PC-9 (cell line): ENCODE data around the gene MPC1. TPM values are rescaled to one million over a fixed set of nuclear protein-coding genes. Genes with fewer than 3 reads are reported as not detected.

Experiments used
- BruUV-seq: library from RNA; stranded (reverse); fragments of 400-500 nt; replicated peaks from 2 replicates; lab custom pipeline; 2021; lab: Mats Ljungman, UMichigan
- CTCF ChIA-PET: fragments of 300-600 bp; sonication (Branson Sonifier 250); formaldehyde crosslinking; loops from one replicate; lab custom pipeline; 2022; ENCODE audit warnings: antibody characterized with exemption; lab: Charles Lee
- POLR2A ChIA-PET: fragments of 300-600 bp; sonication (Branson Sonifier 250); formaldehyde crosslinking; loops from one replicate; lab custom pipeline; 2022; ENCODE audit warnings: antibody characterized with exemption; ENCODE audit not compliant: unreplicated experiment; lab: Charles Lee
- DNase-seq, 2 experiments: peaks; one replicate each; pipeline versions ENCODE4 v3.0.0 to v3.0.0-alpha.2; 2015 to 2022; ENCODE audit warnings: mixed read lengths in 1 of 2
- H2AFZ ChIP-seq: fragments of 200-600 bp; sonication (generic); 2 replicates; pipeline ENCODE4 v1.8.1; 2017; ENCODE audit warnings: antibody characterized with exemption
- H3F3A ChIP-seq: fragments of 200-600 bp; sonication (generic); 2 replicates; pipeline ENCODE4 v1.8.1; 2017; ENCODE audit warnings: antibody characterized with exemption, mild to moderate bottlenecking, low read depth; ENCODE audit not compliant: insufficient read depth
- H3K27ac ChIP-seq: fragments of 200-600 bp; sonication (generic); 2 replicates; pipeline ENCODE4 v1.6.1; 2016; ENCODE audit warnings: mixed run types
- H3K27me3 ChIP-seq: fragments of 200-600 bp; sonication (generic); 2 replicates; pipeline ENCODE4 v1.6.1; 2016; ENCODE audit warnings: low read depth, mixed run types; ENCODE audit not compliant: insufficient read depth
- H3K36me3 ChIP-seq: fragments of 200-600 bp; sonication (generic); 2 replicates; pipeline ENCODE4 v1.6.1; 2016; ENCODE audit warnings: low read depth, mixed run types
- H3K4me1 ChIP-seq: fragments of 200-600 bp; sonication (generic); replicated peaks from 2 replicates; pipeline ENCODE4 v1.6.1; 2016; ENCODE audit warnings: mixed run types; ENCODE audit not compliant: insufficient read depth
- H3K4me2 ChIP-seq: fragments of 200-600 bp; sonication (generic); 2 replicates; pipeline ENCODE4 v1.6.1; 2017; ENCODE audit warnings: mixed run types
- H3K4me3 ChIP-seq: fragments of 200-600 bp; sonication (generic); 2 replicates; pipeline ENCODE4 v1.6.1; 2016; ENCODE audit warnings: mixed run types
- H3K79me2 ChIP-seq: fragments of 200-600 bp; sonication (generic); 2 replicates; pipeline ENCODE4 v1.6.1; 2017; ENCODE audit warnings: low read depth, mixed run types
- H3K9me2 ChIP-seq: fragments of 200-600 bp; sonication (generic); 2 replicates; pipeline ENCODE4 v1.8.1; 2017; ENCODE audit warnings: mild to moderate bottlenecking; ENCODE audit not compliant: insufficient read depth
- H3K9me3 ChIP-seq: fragments of 200-600 bp; sonication (generic); 2 replicates; pipeline ENCODE4 v1.8.1; 2016; ENCODE audit warnings: low read depth; ENCODE audit not compliant: insufficient read depth
- H4K20me1 ChIP-seq: fragments of 200-600 bp; sonication (generic); 2 replicates; pipeline ENCODE4 v1.8.1; 2017; ENCODE audit not compliant: insufficient read depth
- CTCF ChIP-seq: fragments of 200-600 bp; sonication (generic); conservative IDR thresholded peaks from 2 replicates; pipeline ENCODE4 v1.6.1; 2017; ENCODE audit warnings: mixed run types, antibody characterized with exemption, mild to moderate bottlenecking, moderate library complexity
- EZH2 ChIP-seq: fragments of 200-600 bp; sonication (generic); IDR thresholded peaks from 2 replicates; pipeline ENCODE4 v1.8.0; 2017; ENCODE audit warnings: antibody characterized with exemption, low read depth
- intact Hi-C: fragments of 100-400 bp; cut with micrococcal nuclease; formaldehyde crosslinking; loops from one replicate; pipeline ENCODE4 v1.10.0; 2022; ENCODE audit not compliant: unreplicated experiment
- total RNA-seq: library from RNA; stranded (reverse); gene quantifications from 2 replicates; pipeline ENCODE4 v1.2.3, GENCODE V29; 2021

The MPC1 gene
- total RNA-seq, 1 experiment from 2014 or later: 13.3 TPM

GRCh38 chr6:166361077-166361429 is 21.7 kb downstream of the MPC1 start:
- ChIA-PET CTCF (no interaction called here), POLR2A (no interaction called here)
- H4K20me1 ChIP-seq: no peaks in the 10 kb centered on the region
- BruUV-seq: no TSS peak
- H3K9me2 ChIP-seq: no peaks in the 10 kb centered on the region
- H3K4me1 ChIP-seq: peaks cover 9% of the 10 kb centered on the region; the same call in 1 of the 2 replicates
- H3K79me2 ChIP-seq: no peaks in the 10 kb centered on the region
- no peaks in the 10 kb centered on the region for H3F3A ChIP-seq
- no peak for DNase-seq
- intact Hi-C loops: no loop called here
- no peak overlapping the region for H3K27ac ChIP-seq
- H3K36me3 ChIP-seq: no peaks in the 10 kb centered on the region
- no peak overlapping the region for H2AFZ ChIP-seq
- no peaks in the 10 kb centered on the region for H3K27me3 ChIP-seq
- H3K9me3 ChIP-seq: no peaks in the 10 kb centered on the region
- no peak for TF ChIP-seq CTCF
- no peak for TF ChIP-seq EZH2
- H3K4me2 ChIP-seq: no peak overlapping the region
- no peak overlapping the region for H3K4me3 ChIP-seq

DNA sequence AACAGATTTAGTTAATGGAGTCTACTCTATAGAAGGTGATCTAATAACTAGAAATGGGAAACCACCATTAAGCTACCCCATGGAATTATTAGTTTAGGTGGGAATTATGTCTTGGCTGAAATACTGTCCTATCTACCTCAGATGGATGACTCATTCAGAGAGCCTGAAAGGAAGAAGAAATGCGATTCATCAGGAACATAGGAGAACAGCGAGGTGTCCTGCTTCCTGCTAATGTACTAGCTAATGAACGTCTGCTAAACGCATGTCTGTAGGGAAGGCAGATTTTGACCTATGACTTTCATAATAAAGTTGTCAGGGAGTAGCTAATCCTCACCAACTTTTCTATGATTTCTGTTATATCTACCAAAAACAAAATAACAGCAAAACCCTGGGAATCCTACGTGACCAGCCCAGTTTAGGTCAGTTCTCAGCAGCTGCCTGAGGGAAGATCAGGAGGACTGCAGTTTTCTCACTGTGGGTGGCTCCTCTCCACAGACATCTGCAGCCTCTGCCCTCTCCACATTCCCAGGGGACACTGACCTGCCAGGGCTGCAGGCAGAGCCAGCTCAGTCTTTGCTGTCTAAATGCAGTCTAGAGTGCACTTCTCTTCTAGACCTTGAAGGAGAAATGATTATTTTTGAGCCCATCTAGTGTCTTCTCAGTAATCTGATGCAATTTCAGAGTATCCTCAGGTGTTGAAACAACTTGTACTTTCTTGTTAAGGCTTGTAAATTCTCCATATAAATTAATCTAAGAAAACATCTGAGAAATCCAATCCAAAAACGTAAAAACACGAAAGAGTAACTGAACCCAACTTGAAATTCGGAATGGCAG is 22.3 kb downstream of the MPC1 start:
- Histone ChIP-seq H3K4me1 (peaks cover 9% of the 10 kb centered on the region; the same call in 1 of the 2 replicates), H4K20me1 (no peaks in the 10 kb centered on the region), H3F3A (no peaks in the 10 kb centered on the region), H3K79me2 (no peaks in the 10 kb centered on the region), H3K36me3 (no peaks in the 10 kb centered on the region), H3K4me2 (peak overlapping the region; percentile 50), H3K9me2 (no peaks in the 10 kb centered on the region), H3K27me3 (0 out of 2 replicates have a peak, but pooled peaks cover 3% of the 10 kb centered on the region), H3K4me3 (no peak overlapping the region), H3K9me3 (no peaks in the 10 kb centered on the region), H3K27ac (no peak overlapping the region), H2AFZ (peak overlapping the region; percentile 44; the same call in 1 of the 2 replicates)
- intact Hi-C loops: no loop called here
- BruUV-seq: no TSS peak
- TF ChIP-seq CTCF: no peak
- TF ChIP-seq EZH2: no peak
- no peak for DNase-seq
- ChIA-PET POLR2A (no interaction called here), CTCF (no interaction called here)

DNA sequence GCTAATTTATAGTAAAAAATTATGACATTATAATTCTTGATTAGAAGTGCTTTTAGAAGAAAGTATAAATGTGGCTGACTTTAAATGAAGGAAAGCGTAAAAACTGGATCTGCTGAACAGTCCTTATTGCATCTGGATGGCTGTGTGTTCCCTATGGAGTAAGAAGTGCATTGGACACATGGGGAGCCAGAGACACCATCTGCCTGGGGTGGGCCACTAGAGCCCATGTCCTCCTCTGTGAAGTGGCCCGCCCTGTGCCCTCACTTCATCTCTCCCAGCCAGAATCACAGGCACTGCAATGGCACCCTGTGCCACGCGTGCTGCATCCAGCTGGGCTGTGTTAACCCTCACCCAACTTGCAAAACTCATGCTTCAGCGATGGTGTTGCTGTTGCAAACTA is 27.2 kb downstream of the MPC1 start:
- Histone ChIP-seq H3K27ac (no peak overlapping the region), H3F3A (no peaks in the 10 kb centered on the region), H3K4me1 (0 out of 2 replicates have a peak, but pooled peaks cover 8% of the 10 kb centered on the region), H3K79me2 (no peaks in the 10 kb centered on the region), H3K4me3 (no peak overlapping the region), H2AFZ (no peak overlapping the region), H3K36me3 (no peaks in the 10 kb centered on the region), H3K4me2 (no peak overlapping the region), H4K20me1 (no peaks in the 10 kb centered on the region), H3K27me3 (peaks cover 17% of the 10 kb centered on the region), H3K9me3 (no peaks in the 10 kb centered on the region), H3K9me2 (no peaks in the 10 kb centered on the region)
- ChIA-PET CTCF (no interaction called here), POLR2A (no interaction called here)
- no peak for DNase-seq
- intact Hi-C loops: no loop called here
- no TSS peak for BruUV-seq
- TF ChIP-seq CTCF: no peak
- TF ChIP-seq EZH2: no peak
